Measurements from ENCODE around the gene NRXN3. TPM values are rescaled to one million over a fixed set of nuclear protein-coding genes. Genes with fewer than 3 reads are reported as not detected.

The NRXN3 gene
- total and polyA plus RNA-seq, 2 of the 4 experiments (the other 2 are of a cell fraction), result 4.8 to 25.1 TPM

DNA sequence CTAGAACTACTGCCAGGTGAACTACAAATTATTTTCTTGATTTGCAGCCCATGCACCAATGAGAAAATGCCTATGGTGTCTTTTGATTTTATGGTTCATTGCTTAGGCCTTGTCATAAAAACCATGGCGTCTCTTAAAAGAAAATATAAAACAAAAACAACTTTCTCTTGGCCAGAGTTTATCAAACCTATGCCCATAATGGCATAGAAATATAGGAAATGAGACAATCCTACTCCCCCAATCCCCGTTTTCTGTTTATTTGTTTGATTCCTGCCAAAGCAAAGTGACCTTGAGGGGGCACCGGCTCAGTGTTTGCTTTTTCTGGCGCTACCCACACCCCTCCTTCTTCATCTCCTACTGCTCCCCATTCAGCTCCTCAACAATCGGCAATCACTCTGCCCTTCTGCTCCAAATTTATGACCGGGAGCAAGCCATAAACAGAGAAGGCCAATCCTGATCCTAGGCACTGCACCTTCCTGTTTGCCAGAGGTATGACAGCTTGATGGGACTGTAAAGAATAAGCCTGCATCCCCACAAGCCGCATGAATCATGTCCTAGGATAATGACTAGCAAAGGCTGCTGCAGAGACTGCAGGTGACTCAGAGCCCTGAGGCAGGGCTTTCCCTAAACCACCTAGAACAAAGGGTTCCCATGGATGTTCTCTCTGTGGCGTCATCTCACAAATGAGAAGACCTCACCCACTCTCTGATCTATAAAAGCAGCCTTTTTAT, 874.9 kb downstream of the NRXN3 start:
- H3K23ac ChIP-seq (ENCODE audit: low read depth, low read length), result no peak overlapping the region
- in situ Hi-C loops (cut with MboI; ENCODE audit: low sequenced_read_pairs) (no loop called here), dilution Hi-C loops (cut with HindIII; ENCODE audit: low sequenced_read_pairs, unreplicated experiment) (no loop called here), intact Hi-C loops (cut with micrococcal nuclease) (no loop called here)
- H3K18ac ChIP-seq (ENCODE audit: low read depth, low read length), result no peak overlapping the region
- H3K9me1 ChIP-seq (ENCODE audit: insufficient read depth, low read length), result no peaks in the 10 kb centered on the region; the same call in 1 of the 2 replicates
- TF ChIP-seq NFE2L2 (IDR thresholded peaks at IDR 0.05; ENCODE audit: low read depth, low read length) (no peak), MAFK (IDR thresholded peaks at IDR 0.05; ENCODE audit: low read depth, low read length) (no peak), CHD1 (IDR thresholded peaks at IDR 0.05; ENCODE audit: low read depth, low read length) (no peak), FOS (IDR thresholded peaks at IDR 0.05; ENCODE audit: low read depth, low read length) (peak; percentile 75), MXI1 (IDR thresholded peaks at IDR 0.05; ENCODE audit: borderline replicate concordance, low read depth, low read length) (no peak), BHLHE40 (IDR thresholded peaks at IDR 0.05; ENCODE audit: low read depth, low read length) (peak; percentile 28; the same call in 1 of the 2 replicates), RFX5 (IDR thresholded peaks at IDR 0.05; ENCODE audit: low read depth, low read length) (no peak), RCOR1 (IDR thresholded peaks at IDR 0.05; ENCODE audit: insufficient replicate concordance, low read length) (no peak), RAD21 (IDR thresholded peaks at IDR 0.05; ENCODE audit: low read length) (no peak), POLR2A (IDR thresholded peaks at IDR 0.05; ENCODE audit: low read depth, low read length) (no peak), CEBPB (IDR thresholded peaks at IDR 0.05; ENCODE audit: low read depth, low read length) (peak; percentile 9; the same call in 1 of the 2 replicates)
- TF ChIP-seq, protein P1, sequence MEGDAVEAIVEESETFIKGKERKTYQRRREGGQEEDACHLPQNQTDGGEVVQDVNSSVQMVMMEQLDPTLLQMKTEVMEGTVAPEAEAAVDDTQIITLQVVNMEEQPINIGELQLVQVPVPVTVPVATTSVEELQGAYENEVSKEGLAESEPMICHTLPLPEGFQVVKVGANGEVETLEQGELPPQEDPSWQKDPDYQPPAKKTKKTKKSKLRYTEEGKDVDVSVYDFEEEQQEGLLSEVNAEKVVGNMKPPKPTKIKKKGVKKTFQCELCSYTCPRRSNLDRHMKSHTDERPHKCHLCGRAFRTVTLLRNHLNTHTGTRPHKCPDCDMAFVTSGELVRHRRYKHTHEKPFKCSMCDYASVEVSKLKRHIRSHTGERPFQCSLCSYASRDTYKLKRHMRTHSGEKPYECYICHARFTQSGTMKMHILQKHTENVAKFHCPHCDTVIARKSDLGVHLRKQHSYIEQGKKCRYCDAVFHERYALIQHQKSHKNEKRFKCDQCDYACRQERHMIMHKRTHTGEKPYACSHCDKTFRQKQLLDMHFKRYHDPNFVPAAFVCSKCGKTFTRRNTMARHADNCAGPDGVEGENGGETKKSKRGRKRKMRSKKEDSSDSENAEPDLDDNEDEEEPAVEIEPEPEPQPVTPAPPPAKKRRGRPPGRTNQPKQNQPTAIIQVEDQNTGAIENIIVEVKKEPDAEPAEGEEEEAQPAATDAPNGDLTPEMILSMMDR (conservative IDR thresholded peaks at IDR 0.05; ENCODE audit: low read depth, low read length), result no peak
- TF ChIP-seq, protein P2, sequence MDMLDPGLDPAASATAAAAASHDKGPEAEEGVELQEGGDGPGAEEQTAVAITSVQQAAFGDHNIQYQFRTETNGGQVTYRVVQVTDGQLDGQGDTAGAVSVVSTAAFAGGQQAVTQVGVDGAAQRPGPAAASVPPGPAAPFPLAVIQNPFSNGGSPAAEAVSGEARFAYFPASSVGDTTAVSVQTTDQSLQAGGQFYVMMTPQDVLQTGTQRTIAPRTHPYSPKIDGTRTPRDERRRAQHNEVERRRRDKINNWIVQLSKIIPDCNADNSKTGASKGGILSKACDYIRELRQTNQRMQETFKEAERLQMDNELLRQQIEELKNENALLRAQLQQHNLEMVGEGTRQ (IDR thresholded peaks at IDR 0.05; ENCODE audit: low read depth, low read length), result no peak
- TF ChIP-seq, protein P3, sequence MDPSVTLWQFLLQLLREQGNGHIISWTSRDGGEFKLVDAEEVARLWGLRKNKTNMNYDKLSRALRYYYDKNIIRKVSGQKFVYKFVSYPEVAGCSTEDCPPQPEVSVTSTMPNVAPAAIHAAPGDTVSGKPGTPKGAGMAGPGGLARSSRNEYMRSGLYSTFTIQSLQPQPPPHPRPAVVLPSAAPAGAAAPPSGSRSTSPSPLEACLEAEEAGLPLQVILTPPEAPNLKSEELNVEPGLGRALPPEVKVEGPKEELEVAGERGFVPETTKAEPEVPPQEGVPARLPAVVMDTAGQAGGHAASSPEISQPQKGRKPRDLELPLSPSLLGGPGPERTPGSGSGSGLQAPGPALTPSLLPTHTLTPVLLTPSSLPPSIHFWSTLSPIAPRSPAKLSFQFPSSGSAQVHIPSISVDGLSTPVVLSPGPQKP (IDR thresholded peaks at IDR 0.05; ENCODE audit: borderline replicate concordance, low read depth, low read length), result no peak
- H3K4me3 ChIP-seq (ENCODE audit: insufficient read depth, low read depth, low read length), result no peak overlapping the region
- no peak overlapping the region for H3K4ac ChIP-seq (ENCODE audit: low read depth, low read length)
- BruUV-seq (replicated peaks), result no TSS peak
- WGBS, 2 experiments (ENCODE audit: extremely low coverage in 2 of 2, insufficient read length in 1 of 2), result 20% methylated on average over 1 of the region's 8 CpGs; no CpG with 5 or more reads in 1 of the 2 experiments
- ChIA-PET POLR2A (ENCODE audit: unreplicated experiment) (no interaction called here), CTCF (no interaction called here)
- ATAC-seq (ENCODE audit: low read depth), result no peak
- no peaks in the 10 kb centered on the region for H4K20me1 ChIP-seq (ENCODE audit: insufficient read depth, low read length)
- no peak overlapping the region for H4K5ac ChIP-seq (ENCODE audit: low read depth, low read length)
- peak; percentile 88 for DNase-seq
- H3K56ac ChIP-seq (ENCODE audit: extremely low read depth, insufficient read depth, low read length), result no peak overlapping the region
- H2AK9ac ChIP-seq (replicated peaks; ENCODE audit: low read depth, low read length, poor library complexity), result no peak overlapping the region
- peaks cover 5% of the 10 kb centered on the region for H3K9me3 ChIP-seq (ENCODE audit: control insufficient read depth, insufficient read depth, low read length)
- no peak overlapping the region for H3K14ac ChIP-seq (replicated peaks; ENCODE audit: low read depth, low read length)
- H2AFZ ChIP-seq (replicated peaks; ENCODE audit: low read length, poor library complexity), result no peak overlapping the region
- no peak overlapping the region for H3K27ac ChIP-seq (ENCODE audit: insufficient read depth, low read length)
- no peak overlapping the region for H2BK120ac ChIP-seq (ENCODE audit: low read depth, low read length)
- H4K91ac ChIP-seq (ENCODE audit: insufficient read depth, low read depth, low read length), result no peak overlapping the region
- H4K8ac ChIP-seq (ENCODE audit: low read depth in 2 of 2, low read length in 2 of 2), result no peak overlapping the region
- H3K27me3 ChIP-seq (ENCODE audit: control insufficient read depth, insufficient read depth, low read length), result peaks cover 10% of the 10 kb centered on the region; the same call in 1 of the 2 replicates
- H3K79me1 ChIP-seq (ENCODE audit: low read depth in 1 of 2, low read length in 2 of 2), result no peaks in the 10 kb centered on the region
- no peak overlapping the region for H3K4me2 ChIP-seq (ENCODE audit: low read depth, low read length)
- no peak overlapping the region for H2BK5ac ChIP-seq (ENCODE audit: low read depth, low read length, poor library complexity, severe bottlenecking)
- no peak overlapping the region for H2BK20ac ChIP-seq (ENCODE audit: low read depth, low read length)
- H3K9ac ChIP-seq (ENCODE audit: low read depth, low read length), result no peak overlapping the region
- no peaks in the 10 kb centered on the region for H3K4me1 ChIP-seq (ENCODE audit: control insufficient read depth, insufficient read depth, low read length)
- H2AK5ac ChIP-seq (ENCODE audit: low read depth, low read length), result no peak overlapping the region
- no peak overlapping the region for H2BK15ac ChIP-seq (ENCODE audit: low read depth, low read length)
- no peaks in the 10 kb centered on the region for H3K36me3 ChIP-seq (ENCODE audit: control insufficient read depth, insufficient read depth, low read length)

All from IMR-90 (cell line).